GM13977 (cell line): Measurements from ENCODE around the gene ENPP7.

Experiments
- DNase-seq: peaks from one replicate; pipeline ENCODE4 v3.0.0; 2012; ENCODE audit warnings: low spot score
- CTCF ChIP-seq: IDR thresholded peaks from 2 replicates; pipeline ENCODE4 v1.5.1; 2012; ENCODE audit warnings: mild to moderate bottlenecking, control low read depth; ENCODE audit not compliant: insufficient read depth; ENCODE audit errors: extremely low read depth, missing control alignments
- in situ Hi-C: fragments of 300-500 bp; cut with MboI; formaldehyde crosslinking; loops from one replicate; pipeline ENCODE4 v1.12.0; 2022; ENCODE audit warnings: low sequenced_read_pairs, low pct_unique_long_range_greater_than_20kb, mixed read lengths, inconsistent platforms; ENCODE audit not compliant: unreplicated experiment

ENPP7 gene

GRCh38 chr17:79720705-79721292, 9.9 kb upstream of the ENPP7 start:
- TF ChIP-seq CTCF = no peak
- DNase-seq = no peak
- in situ Hi-C loops = no loop called here

GRCh38 chr17:79721993-79722671, 8.6 kb upstream of the ENPP7 start:
- DNase-seq = no peak
- in situ Hi-C loops = no loop called here
- TF ChIP-seq CTCF = no peak

GRCh38 chr17:79722787-79723186, 8.0 kb upstream of the ENPP7 start:
- in situ Hi-C loops = no loop called here
- TF ChIP-seq CTCF = no peak
- no peak for DNase-seq

- TF ChIP-seq CTCF = no peak
These were observed 2.4 kb upstream of the ENPP7 start for GRCh38 chr17:79728169-79728907.

GRCh38 chr17:79728908-79729471, 1.8 kb upstream of the ENPP7 start:
- peak; percentile 35 for DNase-seq
- TF ChIP-seq CTCF = no peak
- in situ Hi-C loops = no loop called here

More at GRCh38 chr17:79728169-79728907, 2.4 kb upstream of the ENPP7 start:
- peak; percentile 96 for DNase-seq
- in situ Hi-C loops = no loop called here

- no peak for TF ChIP-seq CTCF
- in situ Hi-C loops = no loop called here
- DNase-seq = no peak
These were observed 982 bp upstream of the ENPP7 start for GRCh38 chr17:79729761-79730160.
